Inflammatory macrophage treated with lipopolysaccharide for 1 hour (primary cell): Measurements from ENCODE around the gene CALY.

Source experiments
- DNase-seq, 2 donors: peaks; one replicate each; pipeline ENCODE4 v3.0.0-alpha.2; 2020 to 2022

CALY gene

DNA sequence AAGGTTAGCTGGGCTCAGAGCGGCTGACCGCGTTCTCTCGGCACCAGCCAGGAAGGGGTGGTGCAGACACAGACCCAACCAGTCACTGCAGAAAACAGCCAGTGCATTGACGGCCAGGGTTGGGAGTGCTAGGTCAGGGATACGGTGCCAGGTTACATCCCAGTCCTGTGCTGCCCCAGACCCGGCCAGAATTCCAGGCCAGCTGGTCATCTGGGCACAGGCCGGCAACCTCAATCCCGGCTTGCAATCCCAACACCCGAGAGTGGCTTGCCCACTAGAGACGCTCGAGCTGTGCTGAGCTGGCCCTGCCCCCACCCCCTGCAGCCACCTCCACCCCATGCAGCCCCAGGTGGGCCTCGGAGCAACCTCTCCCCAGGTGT lies 14.2 kb upstream of the CALY start:
- DNase-seq = no peak

DNA sequence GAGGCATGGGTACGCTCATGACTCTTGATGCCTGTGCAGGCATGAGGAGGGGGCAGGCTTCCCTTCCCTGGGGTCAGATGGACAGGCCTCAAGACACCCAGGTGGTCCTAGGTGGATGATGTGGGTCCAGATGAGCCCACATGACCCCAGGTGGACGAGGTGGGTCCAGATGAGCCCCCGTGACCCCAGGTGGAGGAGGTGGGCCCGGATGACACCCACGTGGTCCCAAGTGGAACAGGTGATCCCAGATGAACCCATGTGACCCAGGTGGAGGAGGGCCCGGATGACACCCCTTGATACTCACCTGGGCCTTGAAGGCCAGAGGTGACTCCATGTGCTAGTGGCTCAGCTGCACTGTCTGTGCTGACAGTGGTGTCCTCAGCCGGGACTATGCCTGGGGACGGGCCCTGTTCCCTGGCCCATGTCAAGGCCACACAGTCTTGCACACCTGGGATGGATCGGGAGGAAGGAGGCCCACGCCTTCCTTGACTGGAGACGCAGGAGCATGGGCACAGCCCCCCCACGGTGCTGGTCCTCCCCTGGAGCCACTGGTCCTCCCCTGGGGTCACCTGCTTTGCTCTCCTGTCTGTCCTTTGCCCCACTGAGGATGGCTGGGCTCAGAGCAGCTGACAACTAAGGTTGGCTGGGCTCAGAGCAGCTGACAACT lies 13.7 kb upstream of the CALY start:
- no peak for DNase-seq

DNA sequence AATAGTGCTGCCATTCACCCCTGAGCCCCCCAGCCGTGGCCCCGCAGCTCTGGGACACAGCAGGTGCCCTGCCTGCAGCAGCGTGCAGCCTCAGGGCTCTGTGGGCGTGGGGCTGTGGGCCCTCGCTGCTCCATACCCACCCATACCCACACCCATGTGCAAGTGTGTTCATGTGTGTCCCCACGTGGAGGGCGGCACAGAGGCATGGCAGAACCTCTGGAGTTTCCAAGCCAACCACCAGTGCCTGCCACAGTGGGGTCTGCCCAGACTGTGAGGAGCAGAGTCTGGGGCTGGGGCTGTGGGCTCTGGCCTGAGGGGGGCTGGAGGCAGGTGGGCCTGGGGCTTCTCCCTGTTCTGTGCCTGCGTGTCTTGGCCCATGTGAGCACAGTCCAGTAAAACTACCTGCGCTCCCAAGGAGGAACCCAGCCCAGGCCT lies 12.9 kb upstream of the CALY start:
- no peak for DNase-seq

DNA sequence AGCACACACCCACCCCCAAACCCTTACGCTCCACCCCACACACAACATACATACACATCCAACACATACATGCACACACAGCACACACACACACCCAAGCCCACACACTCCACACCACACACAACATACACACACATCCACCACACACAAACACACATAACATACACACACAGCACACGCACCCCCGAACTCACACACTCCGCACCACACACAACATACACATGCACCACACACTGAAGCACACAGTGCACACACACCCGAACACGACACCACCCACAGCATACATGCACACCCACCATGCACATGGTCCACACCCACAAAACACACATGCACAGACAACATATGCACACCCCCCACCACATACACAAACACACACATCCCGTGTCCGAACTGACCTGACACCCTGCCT lies 12.5 kb upstream of the CALY start:
- no peak for DNase-seq

DNA sequence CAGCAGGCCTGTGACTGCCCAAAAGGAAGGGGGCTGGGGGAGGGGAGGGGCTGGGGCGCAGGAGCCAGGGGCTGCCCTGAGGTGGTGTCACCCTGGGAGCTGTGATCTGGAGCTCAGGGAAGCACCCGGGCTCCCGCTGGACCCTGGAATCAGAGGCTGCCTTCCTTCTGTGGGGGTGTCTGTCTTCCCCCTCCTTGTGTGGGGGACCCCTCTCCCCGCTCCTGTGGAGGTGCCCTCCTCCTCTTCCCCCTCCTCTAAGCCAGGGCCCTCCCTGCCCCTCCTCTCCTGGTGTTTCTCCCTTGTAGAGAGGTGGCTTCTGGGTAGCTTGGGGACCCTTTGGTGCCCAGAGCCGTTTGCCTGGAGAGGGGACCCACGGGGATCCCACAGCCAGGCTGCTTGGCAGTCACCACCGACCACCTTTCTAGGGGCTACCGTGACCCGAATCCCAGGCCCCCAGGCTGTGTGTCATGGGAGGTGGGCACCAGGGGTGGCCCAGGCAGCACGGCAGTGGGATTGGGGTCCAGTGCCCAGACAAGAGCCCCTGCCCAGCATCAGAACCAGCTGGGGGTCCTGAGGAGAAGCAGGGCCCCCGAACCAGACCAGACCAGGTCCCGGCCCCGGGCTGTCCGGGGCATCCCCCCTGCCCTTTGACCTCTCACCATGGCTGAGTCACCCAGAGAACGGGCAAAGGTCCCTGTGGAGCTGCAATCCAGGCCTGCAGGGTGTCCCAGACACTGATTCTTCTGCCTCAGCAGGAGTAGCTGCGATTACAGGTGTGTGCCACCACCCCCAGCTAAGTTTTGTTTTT lies 11.2 kb upstream of the CALY start:
- no peak for DNase-seq

DNA sequence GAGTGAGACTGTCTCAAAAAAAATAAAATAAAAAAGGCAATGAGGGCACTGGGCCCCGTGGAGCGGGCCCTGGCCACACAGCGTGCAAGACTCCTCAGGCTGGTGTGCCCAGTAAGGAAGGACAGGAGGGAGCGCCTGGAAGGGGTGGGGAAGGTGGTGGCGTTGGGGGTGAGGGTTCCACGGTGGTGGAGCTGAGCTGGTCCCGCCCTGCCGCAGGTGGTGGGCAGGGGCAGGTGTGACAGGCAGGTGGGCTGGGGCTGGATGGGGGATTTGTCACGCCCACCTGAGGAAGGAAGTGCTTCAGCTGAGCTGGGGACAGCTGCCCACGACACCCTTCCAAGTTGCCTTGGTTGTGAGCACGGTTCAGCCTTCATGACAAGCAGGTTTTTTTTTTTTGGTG lies 9.7 kb upstream of the CALY start:
- no peak for DNase-seq

DNA sequence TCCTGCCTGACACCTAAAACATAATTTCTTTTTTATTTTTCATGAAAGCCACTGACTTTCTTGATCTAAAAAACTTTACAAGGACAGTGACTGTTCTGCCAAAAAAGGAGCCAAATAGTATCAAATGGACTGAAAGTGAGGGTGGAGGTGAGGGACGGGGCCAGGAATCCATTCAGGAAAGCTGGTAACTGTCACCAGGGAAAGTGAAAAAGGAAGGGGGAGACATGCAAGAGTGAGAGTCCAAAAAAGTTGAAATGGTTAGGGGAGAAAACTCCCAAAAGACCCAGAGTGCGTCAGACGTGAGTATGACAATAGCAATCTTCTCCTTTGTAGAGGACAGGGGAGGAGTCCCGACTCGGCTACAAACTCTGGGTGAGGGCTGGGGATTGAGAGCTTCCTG lies 7.5 kb upstream of the CALY start:
- DNase-seq = no peak

DNA sequence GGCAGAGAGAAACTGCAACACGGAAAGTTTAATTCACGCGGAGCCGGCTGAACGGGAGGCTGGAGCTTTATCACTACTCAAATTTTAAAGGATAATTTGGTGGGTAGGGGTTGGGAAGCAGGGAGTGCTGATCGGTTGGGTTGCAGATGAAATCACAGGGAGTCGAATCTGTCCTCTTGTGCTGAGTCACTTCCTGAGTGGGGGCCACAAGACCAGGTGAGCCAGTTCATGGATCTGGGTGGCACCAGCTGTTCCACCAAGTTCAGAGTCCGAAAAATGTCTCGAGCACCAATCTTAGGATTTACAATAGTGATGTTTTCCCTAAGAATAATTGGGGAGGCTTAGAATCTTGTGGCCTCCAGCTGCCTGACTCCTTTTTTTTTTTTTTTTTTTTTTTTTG lies 6.9 kb upstream of the CALY start:
- no peak for DNase-seq

DNA sequence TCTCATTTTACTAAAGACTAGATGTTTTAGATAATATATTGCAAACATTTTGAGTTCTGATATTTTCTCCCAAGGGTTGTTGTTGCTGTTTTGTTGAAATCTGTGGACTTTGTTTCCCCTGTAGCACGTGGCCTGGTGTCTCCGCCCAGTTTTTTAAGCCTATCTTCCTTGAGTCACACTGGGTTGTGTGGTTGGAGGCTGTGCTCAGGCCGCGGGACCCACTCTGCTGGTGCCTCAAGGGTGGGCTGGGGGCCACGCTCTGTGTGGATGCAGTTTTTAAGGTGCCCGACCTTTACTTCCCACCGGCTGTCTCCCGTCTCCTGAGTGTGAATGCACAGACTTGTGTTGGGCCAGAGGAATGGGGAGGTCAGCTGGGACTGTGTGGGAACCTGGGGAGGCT lies 6.2 kb upstream of the CALY start:
- DNase-seq = no peak

DNA sequence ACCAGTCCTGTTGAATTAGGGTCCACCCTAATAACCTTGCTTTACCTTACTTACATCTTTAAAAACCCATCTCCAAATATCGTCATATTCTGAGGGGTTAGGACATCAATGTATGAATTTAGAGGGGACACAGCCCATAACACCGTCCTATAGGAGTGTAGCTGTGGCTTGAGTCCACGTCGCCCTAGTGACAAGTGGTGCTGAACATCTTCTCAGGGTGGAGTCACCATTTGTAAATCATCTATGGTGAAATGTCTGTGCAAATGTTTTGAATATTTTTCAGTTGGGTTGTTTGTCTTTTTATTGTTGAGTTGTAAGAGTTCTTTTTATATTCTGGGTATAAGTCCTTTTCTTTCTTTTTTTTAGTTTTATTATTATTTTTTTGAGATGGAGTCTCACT lies 5.3 kb upstream of the CALY start:
- DNase-seq = no peak

DNA sequence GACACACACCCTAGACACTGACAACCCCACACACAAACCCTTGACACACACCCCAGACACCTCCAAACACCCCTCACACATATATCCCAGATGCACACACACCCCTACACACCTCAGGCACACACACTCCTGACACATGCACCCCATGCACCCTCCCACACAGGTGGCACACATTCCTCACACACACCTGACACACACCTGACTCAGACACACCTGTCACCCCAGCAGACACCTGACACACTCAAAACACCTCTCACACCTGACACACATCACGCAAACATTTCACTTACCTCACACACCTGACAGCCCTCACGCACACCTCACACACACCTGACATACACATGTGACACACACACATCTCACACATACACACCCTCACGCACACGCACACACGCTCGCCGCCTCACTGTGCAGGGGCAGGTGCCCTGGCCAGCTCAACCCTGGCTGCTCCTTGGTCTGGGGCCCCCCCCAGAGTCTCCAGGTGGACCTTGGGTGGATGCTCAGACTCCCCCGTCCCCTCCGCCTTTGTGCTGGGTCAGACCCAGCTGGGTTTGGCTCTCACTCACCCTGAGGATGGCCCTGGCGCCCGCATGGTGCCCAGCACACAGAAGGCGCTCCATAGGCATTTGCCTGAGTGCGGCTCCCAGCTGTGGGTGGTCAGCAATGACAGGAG lies 3.1 kb upstream of the CALY start:
- DNase-seq = no peak

DNA sequence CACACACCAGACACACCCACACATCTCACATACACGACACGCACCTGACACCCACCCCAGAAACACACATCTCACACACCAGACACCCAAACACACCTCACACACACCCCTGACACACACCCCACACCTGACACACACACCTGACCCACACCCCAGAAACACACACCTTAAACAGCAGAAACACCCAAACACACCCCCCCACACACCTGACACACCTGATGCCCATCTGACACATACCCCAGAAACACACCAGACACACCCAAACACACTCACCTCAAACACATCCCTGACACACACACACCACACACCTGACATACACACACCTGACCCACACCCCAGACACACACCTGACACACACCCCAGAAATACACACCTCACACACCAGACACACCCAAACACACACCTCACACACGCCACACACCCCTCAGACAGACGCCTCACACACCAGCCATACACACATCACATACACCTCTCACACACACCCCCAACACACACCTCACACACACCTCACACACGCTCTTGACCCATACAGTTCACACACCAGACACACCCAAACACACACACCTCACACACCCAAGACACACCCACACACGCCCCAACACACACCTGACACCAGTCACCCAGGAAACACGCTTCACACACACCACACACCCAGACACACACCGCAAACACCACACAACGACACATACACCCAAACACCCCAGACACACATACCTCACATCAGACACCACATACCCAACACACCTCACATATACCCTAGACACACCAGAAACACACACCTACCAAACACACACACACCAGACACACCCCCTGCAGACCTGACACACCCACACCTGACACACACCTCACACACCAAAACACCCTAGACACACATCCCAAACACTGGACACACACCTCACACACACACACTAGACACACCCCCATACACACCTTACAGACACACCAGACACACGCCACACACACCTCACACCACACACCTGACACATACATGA lies 1.7 kb upstream of the CALY start:
- no peak for DNase-seq

DNA sequence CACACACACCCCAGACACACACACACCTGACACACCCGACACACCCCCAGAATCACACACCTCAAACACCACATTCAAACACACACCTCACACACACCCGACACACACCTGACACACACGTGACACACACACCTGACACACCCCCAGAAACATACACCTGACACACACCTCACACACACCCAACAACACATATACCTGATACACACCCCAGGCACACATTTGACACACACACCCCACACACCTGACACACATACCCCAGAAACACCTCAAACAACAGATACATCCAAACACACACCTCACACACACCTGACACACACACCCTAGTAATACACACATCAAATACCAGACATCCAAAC lies 652 bp upstream of the CALY start:
- no peak for DNase-seq

DNA sequence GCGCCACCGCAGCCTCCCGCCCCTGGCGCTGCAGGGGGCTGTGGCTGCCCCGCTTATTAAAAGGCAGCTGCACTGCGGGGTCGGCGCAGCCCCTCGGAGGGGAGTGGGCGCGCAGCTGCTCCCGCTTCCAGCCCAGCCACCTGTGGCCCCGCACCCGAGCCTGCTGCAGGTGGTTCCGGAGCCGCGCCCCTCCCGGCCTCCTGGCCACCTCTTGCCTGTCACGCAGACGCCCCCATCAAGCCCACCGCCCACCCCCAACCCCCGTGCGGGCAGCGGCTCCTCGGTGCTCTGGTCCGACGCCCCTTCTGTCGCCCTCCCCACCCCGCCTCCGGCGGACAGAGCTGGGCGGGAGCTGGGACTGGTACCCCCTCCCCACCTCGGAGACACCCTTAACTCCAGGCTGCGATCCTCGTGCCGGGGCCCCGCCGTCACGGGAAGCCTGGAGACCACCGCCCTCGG lies 549 bp downstream of the CALY start:
- no peak for DNase-seq

DNA sequence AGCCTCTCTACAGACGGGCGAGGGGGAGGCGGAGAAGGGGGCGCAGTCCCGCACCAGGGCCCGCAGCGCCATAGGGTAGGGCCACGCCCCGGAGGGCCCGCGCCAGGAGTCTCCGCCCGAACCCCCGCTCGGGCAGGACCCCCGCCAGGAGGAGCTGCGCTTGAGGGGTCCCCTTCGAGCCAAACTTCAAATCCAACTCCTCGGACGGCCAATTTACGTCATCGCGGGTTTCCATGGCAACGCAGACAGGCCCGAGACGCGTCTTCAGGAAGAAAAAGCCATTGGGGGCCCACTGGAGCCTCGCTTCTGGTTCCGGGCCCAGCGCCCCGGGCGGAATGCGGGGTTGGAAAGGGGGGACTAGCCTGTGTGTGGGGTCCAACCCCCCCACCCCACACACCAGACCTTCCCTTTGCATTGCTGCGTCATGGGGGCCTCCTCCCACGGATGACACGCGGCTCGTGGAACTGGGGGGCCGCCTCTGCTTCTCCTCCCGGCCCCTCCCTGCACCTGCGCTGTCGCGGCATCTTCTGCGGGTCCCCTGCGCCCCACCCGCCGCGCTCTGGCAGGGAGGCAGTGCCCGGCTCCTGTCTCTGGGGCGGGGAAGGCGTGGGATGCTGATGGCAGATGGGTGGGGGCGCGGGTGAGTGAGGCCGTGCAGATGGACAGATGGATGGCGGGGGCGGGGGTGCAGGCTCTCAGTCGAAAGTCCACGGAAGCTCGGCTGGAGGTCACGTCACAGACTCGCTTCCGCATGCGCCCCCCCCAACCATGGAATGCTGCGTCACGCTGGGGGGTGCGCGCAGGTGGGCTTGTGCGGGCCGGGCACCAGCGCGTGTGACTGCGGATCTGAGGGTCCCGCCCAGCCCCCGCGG lies 1.2 kb downstream of the CALY start:
- DNase-seq = peak in 1 of 2 donors; percentile 52

DNA sequence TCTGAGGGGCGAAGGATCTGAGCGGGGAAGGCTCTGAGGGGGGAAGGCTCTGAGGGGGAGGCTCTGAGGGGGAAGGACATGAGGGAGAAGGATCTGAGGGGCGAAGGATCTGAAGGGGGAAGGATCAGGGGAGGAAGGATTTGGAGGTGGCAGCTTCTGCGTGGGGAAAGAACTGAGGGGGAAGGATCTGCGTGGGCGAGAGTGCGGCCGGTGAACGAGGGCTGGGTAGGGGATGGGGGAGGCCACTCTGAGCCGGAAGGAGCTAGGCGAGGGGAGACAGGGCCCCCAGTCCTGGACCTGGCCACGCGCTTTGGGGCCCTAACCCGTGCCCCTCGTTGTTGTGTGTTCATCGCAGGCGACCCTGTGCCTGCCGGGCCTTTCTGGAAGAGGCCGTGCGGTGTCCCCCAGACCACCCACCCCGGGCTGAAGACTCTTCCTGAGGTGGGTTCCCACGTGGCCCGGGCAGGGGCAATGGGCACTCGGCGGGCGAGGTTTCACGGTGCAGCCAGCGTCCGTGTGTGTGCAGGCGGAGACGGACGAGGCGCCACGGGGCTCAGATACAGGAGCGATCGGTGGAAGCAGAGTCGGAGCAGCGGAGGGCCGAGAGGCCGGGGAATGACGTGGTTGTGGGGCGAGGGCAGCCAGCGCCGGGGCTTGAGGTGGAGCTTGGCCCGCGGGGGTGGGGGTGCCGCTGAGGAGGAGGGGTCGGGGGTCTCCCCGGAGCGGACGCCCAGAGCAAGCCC lies 2.0 kb downstream of the CALY start:
- DNase-seq = no peak

DNA sequence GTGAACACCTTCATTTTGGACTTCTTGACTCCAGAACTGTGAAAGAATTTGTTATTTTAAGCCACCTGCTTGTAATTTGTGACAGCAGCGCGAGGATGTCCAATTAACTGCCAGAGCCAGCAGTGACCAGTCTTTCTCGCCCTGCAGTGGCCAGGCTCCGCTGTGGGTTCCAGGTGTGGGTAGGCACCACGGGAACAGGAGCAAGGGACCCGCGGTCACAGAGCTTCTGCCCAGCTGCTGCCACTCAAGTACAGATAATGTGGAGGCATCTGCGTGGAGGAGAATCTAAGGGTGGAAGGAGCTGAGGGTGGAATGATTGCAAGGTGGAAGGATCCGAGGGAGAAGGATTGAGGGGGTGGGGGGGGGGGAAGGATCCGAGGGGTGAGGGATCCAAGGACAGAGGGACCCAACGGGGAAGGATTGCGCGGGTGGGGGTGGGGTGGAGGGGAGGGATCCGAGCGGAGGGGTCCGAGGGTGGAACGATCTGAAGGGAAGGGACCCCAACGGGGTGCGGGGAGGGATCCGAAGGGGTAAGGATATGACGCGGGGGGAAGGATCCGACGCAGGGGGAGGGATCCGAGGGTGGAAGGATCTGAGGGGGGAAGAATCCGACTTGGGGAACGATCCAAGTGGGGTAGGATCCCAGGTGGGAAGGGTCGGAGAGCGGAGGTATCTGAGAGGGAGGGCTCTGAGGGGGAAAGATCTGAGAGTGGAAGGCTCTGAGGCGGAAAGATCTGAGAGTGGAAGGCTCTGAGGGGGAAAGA lies 3.6 kb downstream of the CALY start:
- DNase-seq = no peak

DNA sequence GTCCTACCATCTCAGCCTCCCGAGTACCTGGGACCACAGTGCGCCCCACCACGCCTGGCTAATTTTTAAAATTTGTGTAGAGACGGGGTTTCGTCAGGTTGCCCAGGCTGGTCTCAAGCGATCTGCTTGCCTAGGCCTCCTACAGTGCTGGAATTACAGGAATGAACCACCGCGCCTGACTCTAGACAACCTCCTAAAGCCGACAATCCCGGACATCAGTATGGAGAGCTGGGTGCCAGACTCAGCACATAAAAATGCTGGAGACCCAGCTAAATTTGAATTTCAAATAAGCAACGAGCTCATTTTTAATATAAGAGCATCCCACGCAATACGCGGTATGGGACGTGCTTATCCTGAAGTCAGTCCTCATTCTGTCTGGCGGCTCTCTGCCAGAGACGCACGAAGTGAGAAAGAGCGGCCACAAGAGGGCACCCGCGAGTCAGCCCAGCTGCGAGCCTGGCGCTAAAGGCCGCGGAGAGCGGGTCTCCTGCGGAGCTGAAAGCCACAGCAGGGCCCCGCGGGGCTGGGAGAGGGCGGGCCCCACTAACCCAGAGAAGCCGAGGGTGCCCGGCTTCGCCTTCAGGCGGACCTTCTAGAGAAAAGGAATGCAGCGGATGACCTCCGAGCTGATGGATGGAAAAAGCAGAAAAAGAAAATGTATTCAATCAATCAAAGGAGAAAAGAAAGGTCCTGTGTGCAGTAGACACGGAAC lies 7.0 kb downstream of the CALY start:
- peak; percentile 61 to 95 for DNase-seq
